RWPE2 (cell line): ENCODE results near the gene TAAR1.
"Not testable (repeated sequence)": the region's sequence is repeated elsewhere in the genome, so short reads cannot be mapped to it uniquely, and the experiment has no call there.

ENCODE experiments used
- ATAC-seq: fragments of 200-7000 bp; cut with Tn5 transposase; 3 replicates; pipeline ENCODE4 v1.9.1; 2021; ENCODE audit warnings: low read depth
- DNase-seq: peaks from one replicate; pipeline ENCODE4 v3.0.0-alpha.2; 2020; ENCODE audit warnings: low spot score
- H3K27ac ChIP-seq: fragments of 450-650 bp; 2 replicates; pipeline ENCODE4 v1.5.1; 2017; ENCODE audit warnings: mild to moderate bottlenecking; ENCODE audit not compliant: poor library complexity, severe bottlenecking
- H3K27me3 ChIP-seq: fragments of 250-450 bp; sonication (Bioruptor Pico); 2 replicates; pipeline ENCODE4 v1.5.1; 2021; ENCODE audit warnings: mild to moderate bottlenecking, moderate library complexity; ENCODE audit not compliant: insufficient read depth, poor library complexity, severe bottlenecking
- H3K36me3 ChIP-seq: fragments of 250-450 bp; sonication (Bioruptor Pico); 2 replicates; pipeline ENCODE4 v1.5.1; 2020; ENCODE audit warnings: low read depth, mild to moderate bottlenecking, moderate library complexity
- H3K4me1 ChIP-seq: fragments of 250-450 bp; sonication (Bioruptor Pico); 2 replicates; pipeline ENCODE4 v1.5.1; 2021; ENCODE audit warnings: mild to moderate bottlenecking, moderate library complexity; ENCODE audit not compliant: insufficient read depth, poor library complexity, severe bottlenecking
- H3K4me3 ChIP-seq: fragments of 250-450 bp; sonication (Bioruptor Pico); 2 replicates; pipeline ENCODE4 v1.5.1; 2021; ENCODE audit warnings: mild to moderate bottlenecking, moderate library complexity; ENCODE audit not compliant: severe bottlenecking
- H3K9me3 ChIP-seq: fragments of 250-450 bp; sonication (Bioruptor Pico); 2 replicates; pipeline ENCODE4 v1.5.1; 2021; ENCODE audit warnings: mild to moderate bottlenecking, moderate library complexity; ENCODE audit not compliant: severe bottlenecking
- TF ChIP-seq, protein P1 (sequence below): fragments of 450-650 bp; IDR thresholded peaks from one replicate; pipeline ENCODE4 v1.5.1; 2017; ENCODE audit warnings: mild to moderate bottlenecking, moderate library complexity; ENCODE audit not compliant: poor library complexity, severe bottlenecking

The TAAR1 gene

DNA sequence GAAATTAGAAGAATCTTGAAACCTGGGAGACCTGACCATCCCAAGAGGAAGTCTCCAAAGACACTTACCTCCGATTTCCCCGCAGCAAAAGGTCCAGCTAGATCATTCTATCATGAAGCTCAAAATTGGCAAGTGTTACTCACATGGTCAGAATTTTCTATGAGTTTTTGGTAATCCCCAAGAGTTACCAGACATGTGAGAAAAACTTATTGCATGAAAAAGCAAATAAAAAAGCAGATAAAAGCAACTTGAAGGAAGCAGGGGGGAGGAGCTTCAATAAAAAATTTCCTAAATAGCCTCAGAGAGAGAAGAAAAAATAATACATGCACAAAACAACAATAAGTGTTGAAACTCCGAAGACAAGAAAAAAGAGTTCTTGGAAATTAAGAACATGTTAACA is 27.5 kb upstream of the TAAR1 start:
- H3K4me1 ChIP-seq, result peaks cover 9% of the 10 kb centered on the region
- no peak for ATAC-seq
- no peak for DNase-seq
- no peak overlapping the region for H3K27ac ChIP-seq
- TF ChIP-seq, protein P1, sequence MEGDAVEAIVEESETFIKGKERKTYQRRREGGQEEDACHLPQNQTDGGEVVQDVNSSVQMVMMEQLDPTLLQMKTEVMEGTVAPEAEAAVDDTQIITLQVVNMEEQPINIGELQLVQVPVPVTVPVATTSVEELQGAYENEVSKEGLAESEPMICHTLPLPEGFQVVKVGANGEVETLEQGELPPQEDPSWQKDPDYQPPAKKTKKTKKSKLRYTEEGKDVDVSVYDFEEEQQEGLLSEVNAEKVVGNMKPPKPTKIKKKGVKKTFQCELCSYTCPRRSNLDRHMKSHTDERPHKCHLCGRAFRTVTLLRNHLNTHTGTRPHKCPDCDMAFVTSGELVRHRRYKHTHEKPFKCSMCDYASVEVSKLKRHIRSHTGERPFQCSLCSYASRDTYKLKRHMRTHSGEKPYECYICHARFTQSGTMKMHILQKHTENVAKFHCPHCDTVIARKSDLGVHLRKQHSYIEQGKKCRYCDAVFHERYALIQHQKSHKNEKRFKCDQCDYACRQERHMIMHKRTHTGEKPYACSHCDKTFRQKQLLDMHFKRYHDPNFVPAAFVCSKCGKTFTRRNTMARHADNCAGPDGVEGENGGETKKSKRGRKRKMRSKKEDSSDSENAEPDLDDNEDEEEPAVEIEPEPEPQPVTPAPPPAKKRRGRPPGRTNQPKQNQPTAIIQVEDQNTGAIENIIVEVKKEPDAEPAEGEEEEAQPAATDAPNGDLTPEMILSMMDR, result no peak
- no peaks in the 10 kb centered on the region for H3K27me3 ChIP-seq
- no peaks in the 10 kb centered on the region for H3K9me3 ChIP-seq
- H3K4me3 ChIP-seq, result no peak overlapping the region
- H3K36me3 ChIP-seq, result no peaks in the 10 kb centered on the region

GRCh38 chr6:132685009-132685408 is 26.0 kb upstream of the TAAR1 start:
- peaks cover 9% of the 10 kb centered on the region for H3K4me1 ChIP-seq
- DNase-seq, result no peak
- no peaks in the 10 kb centered on the region for H3K27me3 ChIP-seq
- no peaks in the 10 kb centered on the region for H3K9me3 ChIP-seq
- ATAC-seq, result no peak
- TF ChIP-seq, protein P1, result no peak
- no peak overlapping the region for H3K4me3 ChIP-seq
- no peaks in the 10 kb centered on the region for H3K36me3 ChIP-seq
- no peak overlapping the region for H3K27ac ChIP-seq

- H3K4me3 ChIP-seq, result no peak overlapping the region
- peaks cover 9% of the 10 kb centered on the region for H3K4me1 ChIP-seq
- no peaks in the 10 kb centered on the region for H3K9me3 ChIP-seq
- no peaks in the 10 kb centered on the region for H3K36me3 ChIP-seq
- no peak overlapping the region for H3K27ac ChIP-seq
- DNase-seq (no peak), ATAC-seq (no peak)
- no peaks in the 10 kb centered on the region for H3K27me3 ChIP-seq
- TF ChIP-seq, protein P1, result no peak
Observed at GRCh38 chr6:132684272-132684671, 25.3 kb upstream of the TAAR1 start.

DNA sequence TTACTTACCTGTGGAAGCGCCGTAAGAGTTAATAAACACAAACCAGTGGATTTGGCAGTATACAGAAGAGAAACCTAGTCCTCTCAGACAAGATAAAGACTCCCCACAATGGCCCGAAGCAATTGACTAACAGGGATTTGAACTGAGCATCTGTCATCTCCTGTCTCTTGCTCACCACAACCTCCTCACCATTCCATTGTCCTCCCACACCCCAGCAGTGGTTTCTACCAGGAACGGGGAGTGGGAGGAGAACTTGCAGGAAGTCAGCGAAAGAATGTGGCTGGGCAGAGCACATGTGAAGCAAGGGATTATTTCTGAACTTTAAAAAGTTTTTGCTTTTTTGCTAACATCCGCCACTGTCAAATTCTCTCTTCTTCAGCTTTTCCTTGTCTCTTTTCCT is 24.6 kb upstream of the TAAR1 start:
- peaks cover 9% of the 10 kb centered on the region for H3K4me1 ChIP-seq
- H3K4me3 ChIP-seq, result no peak overlapping the region
- TF ChIP-seq, protein P1, result no peak
- DNase-seq (no peak), ATAC-seq (peak; percentile 73)
- H3K36me3 ChIP-seq, result no peaks in the 10 kb centered on the region
- no peak overlapping the region for H3K27ac ChIP-seq
- H3K27me3 ChIP-seq, result no peaks in the 10 kb centered on the region
- H3K9me3 ChIP-seq, result no peaks in the 10 kb centered on the region

DNA sequence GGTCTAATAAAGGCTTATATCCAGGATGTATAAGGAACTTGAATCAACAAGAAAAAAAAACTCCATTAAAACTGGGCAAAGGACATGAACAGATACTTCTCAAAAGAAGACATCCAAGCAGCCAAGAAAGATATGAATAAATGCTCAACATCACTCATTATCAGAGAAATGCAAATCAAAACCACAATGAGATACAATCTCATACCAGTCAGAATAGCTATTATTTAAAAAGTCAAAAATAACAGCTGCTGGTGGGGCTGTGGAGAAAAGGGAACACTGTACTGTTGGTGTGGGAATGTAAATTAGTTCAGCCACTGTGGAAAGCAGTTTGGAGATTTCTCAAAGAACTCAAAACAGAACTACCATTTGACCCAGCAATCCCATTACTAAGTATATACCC is 20.1 kb upstream of the TAAR1 start:
- not testable (repeated sequence) for H3K27ac ChIP-seq, H3K36me3 ChIP-seq, DNase-seq, ATAC-seq, H3K9me3 ChIP-seq, H3K27me3 ChIP-seq, H3K4me1 ChIP-seq, H3K4me3 ChIP-seq
